Measurements from ENCODE around the gene APP. TPM values are rescaled to one million over a fixed set of nuclear protein-coding genes. Genes with fewer than 3 reads are reported as not detected.
"Not testable (repeated sequence)": the region's sequence is repeated elsewhere in the genome, so short reads cannot be mapped to it uniquely, and the experiment has no call there.

The APP gene
- total RNA-seq, 1 donor from 2014 or later: 45.9 TPM

DNA sequence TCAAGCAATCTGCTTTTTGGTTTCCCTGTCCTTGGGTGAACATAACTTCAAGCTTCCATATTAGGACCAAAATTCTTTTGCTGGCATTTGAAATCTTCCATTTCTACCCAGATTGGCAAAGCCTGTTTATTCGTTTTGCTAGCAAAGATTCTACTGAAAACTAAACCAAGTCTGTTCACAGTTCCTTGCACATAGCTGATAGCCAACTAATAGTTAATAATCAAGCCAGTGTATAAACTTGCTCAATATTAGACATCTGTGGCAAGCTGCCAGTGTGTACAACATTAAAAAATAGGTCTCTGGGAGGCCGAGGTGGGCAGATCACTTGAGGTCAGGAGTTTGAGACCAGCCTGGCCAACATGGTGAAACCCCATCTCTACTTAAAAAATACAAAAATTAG lies 6.3 kb downstream of the APP start:
- intact Hi-C loops (cut with micrococcal nuclease): no loop called here

DNA sequence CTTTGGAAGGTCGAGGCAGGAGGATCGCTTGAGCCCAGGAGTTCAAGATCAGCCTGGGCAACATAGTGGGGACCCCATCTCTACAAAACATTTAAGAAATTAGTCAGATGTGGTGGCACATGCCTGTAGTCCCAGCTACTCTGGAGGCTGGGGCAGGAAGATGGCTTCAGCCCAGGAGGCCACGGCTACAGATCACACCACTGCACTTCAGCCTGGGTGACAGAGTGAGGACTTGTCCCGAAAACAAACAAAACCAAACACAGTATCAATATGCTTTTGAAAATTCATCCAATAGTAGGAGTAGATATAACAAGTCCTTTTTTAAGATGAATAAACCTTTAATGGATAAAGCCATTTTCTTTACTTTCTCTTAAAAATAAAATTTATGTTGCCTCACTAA lies 8.5 kb downstream of the APP start:
- intact Hi-C loops (cut with micrococcal nuclease): no loop called here

GRCh38 chr21:26159869-26160268 lies 10.7 kb downstream of the APP start:
- intact Hi-C loops (cut with micrococcal nuclease): no loop called here

DNA sequence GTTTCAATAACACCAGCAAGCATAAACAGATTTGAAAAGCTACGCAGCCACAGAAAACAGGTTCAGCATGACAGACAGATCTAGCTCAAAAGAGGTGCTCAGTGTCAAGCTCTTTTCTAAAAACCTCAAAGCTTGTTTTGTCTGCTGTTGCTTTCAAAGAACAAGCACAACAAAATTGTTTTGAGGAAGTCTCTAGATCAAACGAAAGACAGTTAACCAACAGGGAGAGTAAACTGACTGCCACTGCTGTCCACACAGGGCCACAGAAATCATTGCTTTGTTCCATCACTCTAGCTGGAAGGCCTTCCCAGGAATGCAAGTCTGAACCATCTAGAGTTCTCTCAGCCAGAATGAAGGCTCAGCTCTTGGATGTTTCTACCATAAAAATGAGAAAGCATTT lies 12.8 kb downstream of the APP start:
- intact Hi-C loops (cut with micrococcal nuclease): no loop called here

- intact Hi-C loops (cut with micrococcal nuclease): no loop called here
These were observed 15.8 kb downstream of the APP start for GRCh38 chr21:26154753-26155152.

DNA sequence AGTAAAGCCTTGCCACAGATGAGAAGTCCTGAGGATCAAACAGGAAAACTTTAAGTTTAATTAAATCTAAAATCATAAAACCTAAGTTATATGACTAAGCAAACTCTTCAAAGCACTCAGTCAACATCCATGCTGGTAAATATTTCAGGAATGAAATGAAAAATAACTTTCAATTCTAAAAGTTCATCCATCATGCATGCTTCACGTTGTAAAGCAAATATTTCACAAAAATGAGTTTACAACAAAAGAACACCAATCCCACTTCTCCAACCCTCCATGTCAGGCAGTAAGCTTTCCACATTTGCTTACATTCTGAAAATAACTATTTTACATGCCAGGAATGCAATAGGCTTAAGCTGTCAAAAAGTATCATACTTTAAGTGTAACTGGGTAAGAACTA lies 16.8 kb downstream of the APP start:
- intact Hi-C loops (cut with micrococcal nuclease): no loop called here

DNA sequence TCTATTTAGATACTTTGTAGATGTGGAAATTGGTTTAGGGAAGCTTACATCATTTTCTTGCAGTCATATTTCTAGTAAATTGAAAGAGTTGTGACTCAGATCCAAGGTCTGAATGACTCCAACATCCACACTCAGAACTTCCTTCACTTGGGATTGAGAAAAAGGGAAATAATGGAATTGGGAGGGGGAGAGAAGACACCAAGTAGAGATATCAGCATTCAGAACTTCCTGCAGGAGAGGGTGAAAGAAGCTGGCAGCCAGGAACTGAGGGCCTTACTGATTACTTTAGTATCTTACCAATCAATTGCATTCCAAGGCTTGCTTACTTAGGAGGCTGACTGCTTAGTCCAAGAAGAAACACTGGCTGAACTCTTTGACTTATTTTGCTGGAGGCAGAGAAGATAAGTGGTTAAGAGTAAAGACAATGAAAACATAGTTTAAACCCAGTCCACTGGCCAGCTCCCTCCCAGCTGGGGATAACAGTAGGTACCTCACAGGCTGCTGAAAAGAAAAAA lies 21.7 kb downstream of the APP start:
- intact Hi-C loops (cut with micrococcal nuclease): no loop called here

DNA sequence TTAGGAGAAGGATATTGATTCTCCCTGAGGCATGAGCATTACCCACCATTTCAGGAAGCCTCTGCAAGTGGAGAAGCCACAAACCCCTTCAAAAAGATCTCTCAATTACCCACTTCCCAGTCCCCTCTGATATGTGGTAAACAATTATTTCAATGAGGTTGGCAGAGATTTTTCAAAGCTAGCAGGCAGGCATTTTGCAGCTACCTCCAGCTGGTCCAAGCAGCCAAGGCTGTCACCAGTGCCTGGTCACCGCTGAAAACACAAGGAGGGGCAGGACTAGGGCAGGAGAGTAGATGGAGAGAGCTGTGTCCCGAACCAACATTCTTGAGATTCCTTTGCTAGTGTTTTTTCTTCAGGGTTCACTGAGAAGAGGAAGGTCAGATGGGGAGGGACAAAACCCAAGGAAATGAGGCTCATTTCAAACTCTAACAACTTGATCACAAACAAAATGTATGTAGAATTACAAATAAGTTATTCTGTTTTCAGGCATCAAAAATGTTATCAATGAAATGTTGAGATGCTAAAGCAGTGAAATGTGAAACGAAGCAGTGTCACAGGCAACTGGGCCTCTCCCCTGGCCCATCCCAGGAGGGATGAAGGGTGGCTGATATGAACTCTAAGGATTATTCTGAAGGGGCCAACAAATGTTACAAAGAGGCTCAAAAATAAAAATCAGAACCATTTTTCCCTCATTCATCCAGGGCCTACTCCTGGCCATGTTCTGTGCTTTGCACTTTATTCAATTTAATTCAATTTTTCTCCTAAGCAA lies 22.3 kb downstream of the APP start:
- intact Hi-C loops (cut with micrococcal nuclease): no loop called here

GRCh38 chr21:26147535-26147934 lies 23.0 kb downstream of the APP start:
- intact Hi-C loops (cut with micrococcal nuclease): no loop called here

GRCh38 chr21:26146681-26147080 lies 23.9 kb downstream of the APP start:
- intact Hi-C loops (cut with micrococcal nuclease): no loop called here

- intact Hi-C loops (cut with micrococcal nuclease): no loop called here
These were observed 26.5 kb downstream of the APP start for GRCh38 chr21:26144031-26144430.

DNA sequence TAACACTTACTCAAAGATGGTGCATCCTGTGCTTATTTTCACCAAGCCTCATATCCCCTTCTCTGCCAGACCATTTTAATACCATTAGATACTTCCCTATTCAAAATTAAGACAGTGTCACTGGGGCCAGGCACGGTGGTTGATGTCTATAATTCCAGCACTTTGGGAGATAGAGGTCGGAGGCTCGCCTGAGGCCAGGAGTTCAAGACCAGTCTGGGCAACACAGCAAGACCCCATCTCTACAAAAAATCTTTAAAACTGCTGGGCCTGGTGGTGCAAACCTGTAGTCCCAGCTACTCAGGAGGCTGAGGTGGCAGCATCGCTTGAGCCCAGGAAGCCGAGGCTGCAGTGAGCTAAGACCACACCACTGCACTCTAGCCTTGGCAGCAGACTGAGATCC lies 28.2 kb downstream of the APP start:
- intact Hi-C loops (cut with micrococcal nuclease): no loop called here

DNA sequence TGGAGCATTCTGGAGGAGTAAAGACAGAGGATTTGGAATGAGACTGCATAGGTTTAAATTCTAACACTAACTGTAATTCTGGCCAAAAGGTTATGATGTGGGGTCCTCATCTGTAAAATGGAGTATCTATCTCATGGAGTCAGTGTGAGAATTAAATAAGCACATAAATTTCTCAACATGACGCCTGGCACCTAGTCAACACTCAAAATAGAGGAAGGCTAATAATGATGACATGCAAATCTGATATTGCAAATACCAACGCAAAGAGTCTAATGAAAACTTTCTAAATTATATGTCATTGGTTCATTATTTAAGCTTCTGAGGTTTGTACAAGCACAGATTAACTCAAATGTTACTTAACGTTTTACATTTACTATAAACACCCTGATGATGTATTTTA lies 29.6 kb downstream of the APP start:
- intact Hi-C loops (cut with micrococcal nuclease): no loop called here

- intact Hi-C loops (cut with micrococcal nuclease): no loop called here
These were observed 30.4 kb downstream of the APP start for GRCh38 chr21:26140164-26140579.

DNA sequence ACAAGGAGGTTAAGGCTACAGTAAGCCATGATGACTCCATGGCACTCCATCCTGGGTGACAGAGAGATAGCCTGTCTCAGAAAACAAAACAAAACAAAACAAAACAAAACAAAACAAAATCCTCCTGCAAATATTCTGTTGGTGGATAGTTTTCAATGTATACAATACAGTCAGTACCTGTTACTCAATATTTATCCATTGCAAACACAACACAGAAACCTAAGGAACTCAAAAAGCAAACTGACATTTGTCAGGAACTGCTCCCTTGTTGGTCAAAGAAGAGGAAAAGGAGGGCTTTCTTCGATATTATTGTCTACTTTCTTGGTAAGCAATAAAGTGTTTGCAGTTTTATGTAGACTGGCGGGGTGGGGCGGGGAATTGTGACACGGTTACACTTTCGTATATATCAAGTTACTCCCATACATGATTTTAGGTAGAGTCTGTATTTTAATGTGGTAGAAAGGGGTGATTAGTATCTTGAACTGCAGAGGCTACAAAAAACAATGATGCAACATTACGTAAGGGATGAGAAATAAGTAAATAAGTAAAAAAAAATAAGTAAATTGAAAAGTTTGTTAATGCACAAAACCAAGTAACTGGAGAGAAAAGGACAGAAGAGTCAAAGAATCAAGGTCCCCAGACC lies 31.8 kb downstream of the APP start:
- intact Hi-C loops (cut with micrococcal nuclease): no loop called here

DNA sequence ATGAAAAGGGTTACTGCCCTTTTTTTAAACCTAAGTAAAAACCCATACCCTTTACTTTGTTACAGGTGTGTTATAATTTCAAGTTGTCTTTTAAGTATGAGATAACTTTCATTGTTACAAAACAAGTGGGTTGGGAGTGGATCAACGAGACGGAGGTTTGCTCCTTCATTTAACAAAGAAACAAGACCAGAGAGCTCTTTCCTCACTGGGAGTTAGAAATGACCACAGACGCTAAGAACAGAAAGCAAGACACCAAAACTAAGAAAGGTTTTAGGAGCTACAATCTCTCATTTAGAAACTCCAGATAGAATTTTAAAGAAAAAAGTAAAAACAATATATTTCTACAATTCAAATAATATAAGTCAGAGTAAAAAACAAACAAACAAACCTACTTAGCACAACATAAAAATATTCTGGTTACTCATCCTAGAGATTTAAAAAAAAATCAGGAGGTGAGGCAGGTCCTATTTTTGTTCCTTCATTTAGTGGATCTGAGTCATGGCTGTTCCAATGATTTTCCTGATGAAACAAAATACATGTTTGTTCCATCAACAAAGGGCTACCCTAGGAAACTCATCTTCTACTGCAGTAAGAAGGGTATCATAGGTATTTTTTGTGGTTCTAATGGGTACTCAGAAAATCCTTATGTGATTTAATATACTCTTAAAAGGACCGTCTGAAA lies 33.0 kb downstream of the APP start:
- intact Hi-C loops (cut with micrococcal nuclease): no loop called here

- intact Hi-C loops (cut with micrococcal nuclease): no loop called here
These were observed 33.9 kb downstream of the APP start for GRCh38 chr21:26136671-26137070.

DNA sequence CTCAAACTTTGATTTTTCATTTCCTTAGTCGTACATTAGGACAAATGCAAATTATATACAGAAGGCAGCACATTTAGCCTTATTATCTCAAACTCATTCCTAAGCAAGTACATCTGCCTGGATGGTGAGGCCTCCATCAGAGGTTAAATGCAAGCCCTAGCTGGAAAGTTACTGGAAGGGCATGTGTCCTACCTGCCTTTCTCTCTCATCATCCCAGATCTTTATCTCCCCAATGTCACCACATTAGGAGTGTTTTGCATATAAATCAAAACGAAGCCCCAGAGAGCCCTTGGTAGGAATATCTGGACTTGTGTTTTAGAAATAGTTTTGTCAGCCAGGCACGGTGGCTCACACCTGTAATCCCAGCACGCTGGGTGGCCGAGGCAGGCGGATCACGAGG lies 35.0 kb downstream of the APP start:
- intact Hi-C loops (cut with micrococcal nuclease): no loop called here

GRCh38 chr21:26131554-26131953 lies 39.0 kb downstream of the APP start:
- intact Hi-C loops (cut with micrococcal nuclease): no loop called here

- intact Hi-C loops (cut with micrococcal nuclease): not testable (repeated sequence)
These were observed 39.5 kb downstream of the APP start for GRCh38 chr21:26131053-26131452.

- intact Hi-C loops (cut with micrococcal nuclease): no loop called here
These were observed 40.2 kb downstream of the APP start for GRCh38 chr21:26130249-26130881.

- intact Hi-C loops (cut with micrococcal nuclease): no loop called here
These were observed 42.7 kb downstream of the APP start for GRCh38 chr21:26127918-26128317.
